H1 (cell line): Measurements from ENCODE around the gene CELF4. TPM values are rescaled to one million over a fixed set of nuclear protein-coding genes. Genes with fewer than 3 reads are reported as not detected.

ENCODE experiments used
- CTCF ChIA-PET: fragments of 300-600 bp; sonication (Branson Sonifier 250); formaldehyde crosslinking; loops from one replicate; lab custom pipeline; 2021; ENCODE audit not compliant: partially characterized antibody; lab: Charles Lee
- POLR2A ChIA-PET: fragments of 300-600 bp; sonication (Branson Sonifier 250); formaldehyde crosslinking; loops from one replicate; lab custom pipeline; 2021; ENCODE audit warnings: inconsistent platforms; ENCODE audit not compliant: partially characterized antibody; lab: Charles Lee
- DNase-seq, 2 experiments: peaks; one replicate each; pipeline versions ENCODE4 v3.0.0 to v3.0.0-alpha.2; 2010 to 2022; ENCODE audit warnings: low spot score in 2 of 2, low read depth in 1 of 2, mixed read lengths in 1 of 2
- FAIRE-seq: peaks from 2 replicates; lab custom pipeline; 2011; peaks lifted over from hg19 to GRCh38; lab: Jason Lieb, UNC
- H2AFZ ChIP-seq: 2 replicates; pipeline ENCODE4 v1.8.1; 2012; ENCODE audit warnings: low read length, inconsistent platforms
- H2AK5ac ChIP-seq: 2 replicates; pipeline ENCODE4 v1.6.1; 2013; ENCODE audit warnings: low read depth, low read length
- H2BK120ac ChIP-seq: replicated peaks from 2 replicates; pipeline ENCODE3; 2013; ENCODE audit warnings: low read depth, low read length, inconsistent platforms
- H2BK12ac ChIP-seq: 2 replicates; pipeline ENCODE4 v1.6.1; 2013; ENCODE audit warnings: low read depth, low read length
- H2BK15ac ChIP-seq: 2 replicates; pipeline ENCODE4 v1.6.1; 2013; ENCODE audit warnings: low read length
- H2BK20ac ChIP-seq: 2 replicates; pipeline ENCODE4 v1.6.1; 2013; ENCODE audit warnings: low read length
- H2BK5ac ChIP-seq: 2 replicates; pipeline ENCODE4 v1.6.1; 2013; ENCODE audit warnings: low read depth, low read length
- H3K14ac ChIP-seq: 2 replicates; pipeline ENCODE4 v1.6.1; 2013; ENCODE audit warnings: inconsistent platforms; ENCODE audit not compliant: insufficient read length
- H3K18ac ChIP-seq: 2 replicates; pipeline ENCODE4 v1.6.1; 2013; ENCODE audit warnings: low read length; ENCODE audit errors: extremely low read depth
- H3K23ac ChIP-seq: 2 replicates; pipeline ENCODE4 v1.6.1; 2013; ENCODE audit warnings: inconsistent platforms; ENCODE audit not compliant: insufficient read length
- H3K23me2 ChIP-seq: 2 replicates; pipeline ENCODE4 v1.6.1; 2013; ENCODE audit warnings: low read depth, low read length
- H3K27ac ChIP-seq: 2 replicates; pipeline ENCODE4 v1.6.1; 2011; ENCODE audit warnings: low read depth, low read length, inconsistent platforms
- H3K27me3 ChIP-seq, 4 experiments: replicated peaks in 1 of 4; 1 replicate in 1 of 4; 2 replicates in 3 of 4; pipeline versions ENCODE4 v1.6.1 to v1.8.1; 2011 to 2013; ENCODE audit warnings: low read length in 3 of 4, mild to moderate bottlenecking in 3 of 4, inconsistent platforms in 2 of 4, mixed read lengths in 2 of 4, moderate library complexity in 1 of 4; ENCODE audit not compliant: control insufficient read depth in 3 of 4, insufficient read depth in 3 of 4; ENCODE audit errors: extremely low read depth in 1 of 4
- H3K36me3 ChIP-seq, 4 experiments: 2 replicates each; pipeline versions ENCODE4 v1.6.1 to v1.8.1; 2011 to 2013; ENCODE audit warnings: mild to moderate bottlenecking in 4 of 4, low read length in 3 of 4, moderate library complexity in 2 of 4, control low read depth in 1 of 4, inconsistent platforms in 1 of 4; ENCODE audit not compliant: insufficient read depth in 4 of 4, control insufficient read depth in 2 of 4
- H3K4ac ChIP-seq: replicated peaks from 2 replicates; pipeline ENCODE3; 2013; ENCODE audit warnings: low read length, low read depth, mixed read lengths, inconsistent platforms; ENCODE audit not compliant: insufficient read length
- H3K4me1 ChIP-seq, 4 experiments: replicated peaks in 1 of 4; 1 replicate in 1 of 4; 2 replicates in 3 of 4; pipeline versions ENCODE4 v1.6.1 to v1.8.1; 2011 to 2013; ENCODE audit warnings: low read length in 3 of 4, inconsistent platforms in 2 of 4, mixed read lengths in 1 of 4; ENCODE audit not compliant: insufficient read depth in 4 of 4, control insufficient read depth in 3 of 4
- H3K4me2 ChIP-seq, 2 experiments: 2 replicates each; pipeline versions ENCODE4 v1.6.1 to v1.8.1; 2011 to 2013; ENCODE audit warnings: low read depth in 2 of 2, low read length in 2 of 2, control low read depth in 1 of 2, inconsistent platforms in 1 of 2, mild to moderate bottlenecking in 1 of 2; ENCODE audit not compliant: insufficient read depth in 1 of 2
- H3K4me3 ChIP-seq, 4 experiments: fragments of 200-600, 300-600 bp in 1 of 4; sonication (generic), shearing (Covaris generic), sonication (Bioruptor Twin) in 1 of 4; 2 replicates each; pipeline versions ENCODE4 v1.5.1 to v1.8.1; 2011 to 2016; ENCODE audit warnings: low read length in 4 of 4, low read depth in 3 of 4, control low read depth in 2 of 4, inconsistent platforms in 2 of 4, mild to moderate bottlenecking in 2 of 4, mixed read lengths in 1 of 4, moderate library complexity in 1 of 4; ENCODE audit not compliant: insufficient read depth in 2 of 4; ENCODE audit errors: extremely low read depth in 1 of 4
- H3K56ac ChIP-seq: replicated peaks from 2 replicates; pipeline ENCODE3; 2013; ENCODE audit warnings: low read depth, mild to moderate bottlenecking, mixed read lengths, low read length, inconsistent platforms; ENCODE audit not compliant: insufficient read length
- H3K79me1 ChIP-seq: 2 replicates; pipeline ENCODE4 v1.6.1; 2013; ENCODE audit warnings: low read depth, low read length, control low read depth
- H3K79me2 ChIP-seq, 2 experiments: 2 replicates each; pipeline versions ENCODE4 v1.6.1 to v1.8.1; 2012 to 2013; ENCODE audit warnings: low read length in 2 of 2, mild to moderate bottlenecking in 2 of 2, inconsistent platforms in 1 of 2; ENCODE audit not compliant: insufficient read depth in 2 of 2, control insufficient read depth in 1 of 2
- H3K9ac ChIP-seq, 4 experiments: replicated peaks in 1 of 4; 1 replicate in 1 of 4; 2 replicates in 3 of 4; pipeline versions ENCODE4 v1.6.1 to v1.8.1; 2011 to 2013; ENCODE audit warnings: low read depth in 3 of 4, low read length in 3 of 4, control low read depth in 2 of 4, mild to moderate bottlenecking in 2 of 4, moderate library complexity in 2 of 4, inconsistent platforms in 1 of 4; ENCODE audit errors: extremely low read depth in 1 of 4
- H3K9me3 ChIP-seq, 2 experiments: 2 replicates each; pipeline versions ENCODE4 v1.6.1 to v1.8.1; 2012 to 2013; ENCODE audit warnings: mild to moderate bottlenecking in 2 of 2, moderate library complexity in 2 of 2, control low read depth in 1 of 2, inconsistent platforms in 1 of 2, low read depth in 1 of 2, low read length in 1 of 2, mixed read lengths in 1 of 2; ENCODE audit not compliant: insufficient read depth in 2 of 2
- H4K20me1 ChIP-seq, 2 experiments: replicated peaks in 1 of 2; 2 replicates each; pipeline versions ENCODE3 to v1.8.1; 2011 to 2013; ENCODE audit warnings: inconsistent platforms in 2 of 2, low read length in 2 of 2, mild to moderate bottlenecking in 1 of 2; ENCODE audit not compliant: insufficient read depth in 2 of 2, control insufficient read depth in 1 of 2
- H4K5ac ChIP-seq: 2 replicates; pipeline ENCODE4 v1.6.1; 2013; ENCODE audit warnings: low read length, low read depth, mixed read lengths, inconsistent platforms; ENCODE audit not compliant: insufficient read length
- H4K8ac ChIP-seq: 2 replicates; pipeline ENCODE4 v1.8.0; 2013; ENCODE audit warnings: mild to moderate bottlenecking, moderate library complexity, low read length, inconsistent platforms; ENCODE audit not compliant: insufficient read depth; ENCODE audit errors: extremely low read depth
- H4K91ac ChIP-seq: replicated peaks from 2 replicates; pipeline ENCODE3; 2013; ENCODE audit warnings: low read length, mixed read lengths, inconsistent platforms; ENCODE audit not compliant: insufficient read length
- RXRA ChIP-seq: IDR thresholded peaks from 2 replicates; pipeline ENCODE4 v1.6.1; 2011; ENCODE audit warnings: low read depth, mild to moderate bottlenecking, low read length, moderate library complexity; ENCODE audit not compliant: insufficient read depth
- WGBS, 2 experiments: shearing (Covaris generic) in 1 of 2; methylation state at CpG; one replicate each; pipeline versions ENCODE4 v1.1.6 to v1.1.7; 2013 to 2015; ENCODE audit warnings: low lambda C conversion rate in 2 of 2, mixed read lengths in 2 of 2, inconsistent platforms in 1 of 2, low coverage in 1 of 2, missing lambda C conversion rate in 1 of 2; ENCODE audit not compliant: insufficient replicate concordance in 2 of 2, insufficient coverage in 1 of 2, insufficient read length in 1 of 2; ENCODE audit errors: extremely low coverage in 1 of 2, missing lambda C conversion rate in 1 of 2; 5-methylcytosine and 5-hydroxymethylcytosine counted together
- polyA plus RNA-seq, 7 experiments: library from polyadenylated mRNA; depleted of rRNA in 3 of 7; stranded (reverse) in 5 of 7; unstranded in 2 of 7; fragments of >200 nt in 5 of 7; fragments of 200-250 nt in 2 of 7; gene quantifications; 1 replicate in 5 of 7; 2 replicates in 1 of 7; 4 replicates in 1 of 7; pipeline versions ENCODE4 v1.2.1 to v1.2.3, GENCODE V29; 2011 to 2013; ENCODE audit warnings: missing spikeins in 2 of 7, mixed read lengths in 2 of 7
- total RNA-seq: library from RNA; stranded (reverse); fragmentation: NEBNext Ultra II Directional; extraction: Animal tissue kit (Norgen Biotek cat#: 25700); gene quantifications from 2 replicates; pipeline ENCODE4 v1.2.1, GENCODE V29; 2021

Gene CELF4
- total and polyA plus RNA-seq, 2 of the 8 experiments (the other 6 are each of a cell fraction or from before 2014, with no cell fraction given): 1.6 to 3.4 TPM

DNA sequence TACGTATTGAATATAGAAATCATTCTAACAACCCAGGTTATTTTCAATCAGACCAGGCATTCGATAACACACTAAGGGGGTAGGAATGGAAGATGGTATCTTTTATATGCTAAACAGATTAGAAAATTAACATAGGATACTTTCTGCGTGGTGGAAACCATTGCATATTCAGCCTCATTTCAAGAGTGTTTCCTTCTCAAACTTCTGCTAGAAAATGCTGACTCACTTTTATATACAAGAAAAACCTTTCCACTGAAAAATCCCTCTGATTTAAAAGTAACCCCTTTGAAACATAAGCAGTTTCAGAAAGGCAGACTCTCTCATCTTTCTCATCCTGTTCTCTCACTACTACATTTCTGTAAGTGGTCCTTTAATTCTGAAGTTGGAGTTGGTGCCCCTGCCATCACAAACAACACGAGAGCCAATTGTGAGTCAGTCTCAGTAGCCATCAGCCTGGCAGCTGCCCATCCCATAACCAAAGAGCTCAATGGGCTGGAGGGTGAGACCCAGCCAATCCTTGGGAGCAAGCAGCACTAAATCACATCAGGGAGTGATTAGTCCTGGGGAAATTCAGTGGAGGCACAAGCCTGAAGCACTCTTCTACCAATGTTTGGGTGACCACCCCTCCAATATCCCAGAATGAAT, 343.1 kb downstream of the CELF4 start:
- Histone ChIP-seq H2BK5ac (no peak overlapping the region), H3K23ac (no peak overlapping the region), H2BK15ac (no peak overlapping the region), H4K8ac (no peak overlapping the region), H2BK12ac (no peak overlapping the region), H3K27ac (no peak overlapping the region), H3K56ac (no peak overlapping the region), H3K4ac (no peak overlapping the region), H3K36me3 (no peaks in the 10 kb centered on the region), H4K20me1 (peaks cover 0 to 2% of the 10 kb centered on the region in 2 experiments), H3K9ac (no peak overlapping the region), H4K5ac (no peak overlapping the region), H2AFZ (no peak overlapping the region), H3K4me2 (no peak overlapping the region), H3K79me2 (no peaks in the 10 kb centered on the region), H3K79me1 (no peaks in the 10 kb centered on the region), H2BK20ac (no peak overlapping the region), H2BK120ac (no peak overlapping the region), H3K4me3 (no peak overlapping the region), H3K9me3 (peaks cover 0 to 5% of the 10 kb centered on the region in 2 experiments; a peak in 1 of 4 replicates), H4K91ac (no peak overlapping the region), H2AK5ac (no peak overlapping the region), H3K27me3 (peaks cover 12 to 19% (median 15%) of the 10 kb centered on the region in 4 experiments), H3K14ac (no peak overlapping the region), H3K18ac (no peak overlapping the region), H3K4me1 (peaks cover 0 to 13% (median 2%) of the 10 kb centered on the region in 4 experiments; a peak in 5 of 7 replicates), H3K23me2 (no peaks in the 10 kb centered on the region)
- no peak for DNase-seq
- no peak for TF ChIP-seq RXRA
- no peak for FAIRE-seq
- POLR2A ChIA-PET: no interaction called here
- 88% methylated on average over 4 of the region's 4 CpGs; no CpG with 5 or more reads in 1 of the 2 experiments for WGBS, 2 experiments
- CTCF ChIA-PET: interaction anchor here (0.7 to 1.9 kb wide), 2 partner anchors 15 to 55 kb away, joined by 3 to 4 read pairs; no protein-coding TSS in a partner anchor
